PC-3 (cell line): ENCODE results near the gene TP63. TPM values are rescaled to one million over a fixed set of nuclear protein-coding genes. Genes with fewer than 3 reads are reported as not detected.

ENCODE experiments used
- ATAC-seq: fragments of 200-7000 bp; cut with Tn5 transposase; 2 replicates; pipeline ENCODE4 v1.9.1; 2020; ENCODE audit warnings: mild to moderate bottlenecking, moderate library complexity
- BruUV-seq: library from RNA; stranded (reverse); fragments of 400-500 nt; replicated peaks from 2 replicates; lab custom pipeline; 2021; lab: Mats Ljungman, UMichigan
- CTCF ChIA-PET: fragments of 300-600 bp; sonication (Branson Sonifier 250); formaldehyde crosslinking; loops from one replicate; lab custom pipeline; 2022; ENCODE audit warnings: antibody characterized with exemption; lab: Charles Lee
- POLR2A ChIA-PET: fragments of 300-600 bp; sonication (Branson Sonifier 250); formaldehyde crosslinking; loops from one replicate; lab custom pipeline; 2022; ENCODE audit warnings: antibody characterized with exemption; ENCODE audit not compliant: unreplicated experiment; lab: Charles Lee
- DNase-seq: peaks from one replicate; pipeline ENCODE4 v3.0.0-alpha.2; 2015
- H2AFZ ChIP-seq: fragments of 300-600 bp; sonication (generic); 2 replicates; pipeline ENCODE4 v1.6.0; 2016; ENCODE audit warnings: antibody characterized with exemption, low read length
- H3F3A ChIP-seq: fragments of 300-600 bp; sonication (generic); one replicate; pipeline ENCODE4 v1.6.0; 2017; ENCODE audit warnings: antibody characterized with exemption, low read length, control low read depth, mild to moderate bottlenecking; ENCODE audit not compliant: unreplicated experiment
- H3K27ac ChIP-seq: fragments of 300-600 bp; sonication (generic); 2 replicates; pipeline ENCODE4 v1.5.1; 2016; ENCODE audit warnings: mild to moderate bottlenecking, low read length
- H3K27me3 ChIP-seq: fragments of 300-600 bp; sonication (generic); 2 replicates; pipeline ENCODE4 v1.6.1; 2016; ENCODE audit warnings: low read length, mixed read lengths
- H3K36me3 ChIP-seq: fragments of 300-600 bp; sonication (generic); 2 replicates; pipeline ENCODE4 v1.6.1; 2016; ENCODE audit warnings: low read depth, mixed run types, low read length, mixed read lengths
- H3K4me1 ChIP-seq: fragments of 300-600 bp; sonication (generic); 2 replicates; pipeline ENCODE4 v1.5.1; 2016; ENCODE audit warnings: low read length; ENCODE audit not compliant: insufficient read depth
- H3K4me2 ChIP-seq: fragments of 300-600 bp; sonication (generic); 2 replicates; pipeline ENCODE4 v1.6.0; 2016; ENCODE audit warnings: low read length
- H3K4me3 ChIP-seq: fragments of 300-600 bp; sonication (generic); 2 replicates; pipeline ENCODE4 v1.5.1; 2016; ENCODE audit warnings: mild to moderate bottlenecking, low read length, mixed read lengths
- H3K79me2 ChIP-seq: fragments of 300-600 bp; sonication (generic); 2 replicates; pipeline ENCODE4 v1.6.1; 2017; ENCODE audit warnings: low read length, mixed read lengths
- H3K9ac ChIP-seq: fragments of 300-600 bp; sonication (generic); 2 replicates; pipeline ENCODE4 v1.6.0; 2016; ENCODE audit warnings: mild to moderate bottlenecking, low read length
- H3K9me2 ChIP-seq: fragments of 300-600 bp; sonication (generic); replicated peaks from 2 replicates; pipeline ENCODE4 v1.6.1; 2016; ENCODE audit warnings: mixed run types, low read length, mixed read lengths
- H3K9me3 ChIP-seq: fragments of 300-600 bp; sonication (generic); 2 replicates; pipeline ENCODE4 v1.6.1; 2016; ENCODE audit warnings: low read length, mixed read lengths
- H4K20me1 ChIP-seq: fragments of 300-600 bp; sonication (generic); 2 replicates; pipeline ENCODE4 v1.6.1; 2016; ENCODE audit warnings: low read length, mixed read lengths
- EZH2 ChIP-seq: fragments of 300-600 bp; sonication (generic); IDR thresholded peaks from one replicate; pipeline ENCODE4 v1.6.1; 2017; ENCODE audit warnings: antibody characterized with exemption, mild to moderate bottlenecking, low read length; ENCODE audit not compliant: unreplicated experiment
- EZH2phosphoT487 ChIP-seq: fragments of 300-600 bp; sonication (generic); IDR thresholded peaks from 2 replicates; pipeline ENCODE4 v1.6.1; 2018; ENCODE audit warnings: mild to moderate bottlenecking, antibody characterized with exemption, low read length, borderline replicate concordance
- intact Hi-C: fragments of 100-400 bp; cut with micrococcal nuclease; formaldehyde crosslinking; loops from 2 replicates; pipeline ENCODE4 v1.9.0; 2023
- total RNA-seq: library from RNA; depleted of rRNA; stranded (reverse); fragments of >200 nt; gene quantifications from 2 replicates; pipeline ENCODE4 v1.2.3, GENCODE V29; 2014
- TF ChIP-seq, protein P1 (sequence below): fragments of 300-600 bp; sonication (generic); conservative IDR thresholded peaks from 2 replicates; pipeline ENCODE4 v1.5.1; 2017; ENCODE audit warnings: antibody characterized with exemption, low read depth, mild to moderate bottlenecking, low read length

Gene TP63
- total RNA-seq, 1 experiment from 2014 or later, result 0.29 TPM

GRCh38 chr3:189629803-189630455 is 1.3 kb upstream of the TP63 start:
- ATAC-seq, result no peak
- H3K27ac ChIP-seq, result no peak overlapping the region
- H3K9me2 ChIP-seq, result no peaks in the 10 kb centered on the region
- ChIA-PET CTCF (interaction anchor here (0.5 kb wide), 1 partner anchor 730 kb away, joined by 5 read pairs; no protein-coding TSS in a partner anchor), POLR2A (no interaction called here)
- no peaks in the 10 kb centered on the region for H4K20me1 ChIP-seq
- TF ChIP-seq EZH2phosphoT487 (no peak), EZH2 (no peak)
- TF ChIP-seq, protein P1, sequence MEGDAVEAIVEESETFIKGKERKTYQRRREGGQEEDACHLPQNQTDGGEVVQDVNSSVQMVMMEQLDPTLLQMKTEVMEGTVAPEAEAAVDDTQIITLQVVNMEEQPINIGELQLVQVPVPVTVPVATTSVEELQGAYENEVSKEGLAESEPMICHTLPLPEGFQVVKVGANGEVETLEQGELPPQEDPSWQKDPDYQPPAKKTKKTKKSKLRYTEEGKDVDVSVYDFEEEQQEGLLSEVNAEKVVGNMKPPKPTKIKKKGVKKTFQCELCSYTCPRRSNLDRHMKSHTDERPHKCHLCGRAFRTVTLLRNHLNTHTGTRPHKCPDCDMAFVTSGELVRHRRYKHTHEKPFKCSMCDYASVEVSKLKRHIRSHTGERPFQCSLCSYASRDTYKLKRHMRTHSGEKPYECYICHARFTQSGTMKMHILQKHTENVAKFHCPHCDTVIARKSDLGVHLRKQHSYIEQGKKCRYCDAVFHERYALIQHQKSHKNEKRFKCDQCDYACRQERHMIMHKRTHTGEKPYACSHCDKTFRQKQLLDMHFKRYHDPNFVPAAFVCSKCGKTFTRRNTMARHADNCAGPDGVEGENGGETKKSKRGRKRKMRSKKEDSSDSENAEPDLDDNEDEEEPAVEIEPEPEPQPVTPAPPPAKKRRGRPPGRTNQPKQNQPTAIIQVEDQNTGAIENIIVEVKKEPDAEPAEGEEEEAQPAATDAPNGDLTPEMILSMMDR, result no peak
- no peak for DNase-seq
- BruUV-seq, result no TSS peak
- intact Hi-C loops, result no loop called here
- H3K4me3 ChIP-seq, result no peak overlapping the region
- H3K9me3 ChIP-seq, result no peaks in the 10 kb centered on the region
- H3K4me1 ChIP-seq, result no peaks in the 10 kb centered on the region
- no peaks in the 10 kb centered on the region for H3K27me3 ChIP-seq
- no peaks in the 10 kb centered on the region for H3K79me2 ChIP-seq
- no peaks in the 10 kb centered on the region for H3F3A ChIP-seq
- H3K36me3 ChIP-seq, result no peaks in the 10 kb centered on the region
- H3K9ac ChIP-seq, result no peak overlapping the region
- no peak overlapping the region for H2AFZ ChIP-seq
- H3K4me2 ChIP-seq, result no peak overlapping the region

GRCh38 chr3:189630767-189631372 is 319 bp upstream of the TP63 start:
- Histone ChIP-seq H3K27ac (no peak overlapping the region), H3K9me3 (no peaks in the 10 kb centered on the region), H3K4me2 (no peak overlapping the region), H3K4me3 (no peak overlapping the region), H2AFZ (peak overlapping the region; percentile 40; the same call in 1 of the 2 replicates), H3K9ac (no peak overlapping the region), H3K36me3 (no peaks in the 10 kb centered on the region), H3K4me1 (no peaks in the 10 kb centered on the region), H3K9me2 (no peaks in the 10 kb centered on the region), H3F3A (no peaks in the 10 kb centered on the region), H3K79me2 (no peaks in the 10 kb centered on the region), H3K27me3 (no peaks in the 10 kb centered on the region), H4K20me1 (no peaks in the 10 kb centered on the region)
- intact Hi-C loops, result no loop called here
- no peak for TF ChIP-seq EZH2phosphoT487
- TF ChIP-seq EZH2, result no peak
- TF ChIP-seq, protein P1, result no peak
- ATAC-seq (no peak), DNase-seq (no peak)
- ChIA-PET POLR2A (interaction anchor here (0.7 kb wide), 1 partner anchor 22 kb away, joined by 6 read pairs; no protein-coding TSS in a partner anchor), CTCF (interaction anchor here (0.5 kb wide), 1 partner anchor 730 kb away, joined by 5 read pairs; no protein-coding TSS in a partner anchor)
- no TSS peak for BruUV-seq

- Histone ChIP-seq H3K4me2 (no peak overlapping the region), H3K27me3 (no peaks in the 10 kb centered on the region), H3K79me2 (no peaks in the 10 kb centered on the region), H3K9me2 (no peaks in the 10 kb centered on the region), H3F3A (no peaks in the 10 kb centered on the region), H4K20me1 (no peaks in the 10 kb centered on the region), H3K9me3 (no peaks in the 10 kb centered on the region), H3K27ac (no peak overlapping the region), H3K4me3 (no peak overlapping the region), H3K9ac (no peak overlapping the region), H3K4me1 (no peaks in the 10 kb centered on the region), H3K36me3 (no peaks in the 10 kb centered on the region), H2AFZ (no peak overlapping the region)
- DNase-seq (peak; percentile 4), ATAC-seq (no peak)
- ChIA-PET POLR2A (no interaction called here), CTCF (no interaction called here)
- no TSS peak for BruUV-seq
- intact Hi-C loops, result no loop called here
- TF ChIP-seq, protein P1, result no peak
- TF ChIP-seq EZH2phosphoT487 (no peak), EZH2 (no peak)
Measured at GRCh38 chr3:189631409-189631808, 220 bp downstream of the TP63 start.
